Inflammatory macrophage (primary cell): Measurements from ENCODE around the gene TYW3.

Experiments
- DNase-seq, 2 donors: peaks; one replicate each; pipeline ENCODE4 v3.0.0-alpha.2; 2020 to 2022

Gene TYW3

GRCh38 chr1:74799119-74799657 is 66.2 kb downstream of the TYW3 start:
- DNase-seq = no peak

GRCh38 chr1:74811436-74812179 is 78.7 kb downstream of the TYW3 start:
- no peak for DNase-seq

- no peak for DNase-seq
Observed at GRCh38 chr1:74812180-74812541, 79.2 kb downstream of the TYW3 start.
